Measurements from ENCODE around the gene UBE2C. TPM values are rescaled to one million over a fixed set of nuclear protein-coding genes. Genes with fewer than 3 reads are reported as not detected.
A peak's percentile ranks its signal among the peaks of the same experiment; 100 is the strongest.

The UBE2C gene
- total RNA-seq, 1 donor from 2014 or later: 21.9 TPM

- H3K27me3 Mint-ChIP-seq (ENCODE audit: unreplicated experiment): no peaks in the 10 kb centered on the region
- peak overlapping the region; percentile 68 for H3K27ac Mint-ChIP-seq (ENCODE audit: unreplicated experiment)
- peaks cover 39% of the 10 kb centered on the region for H3K4me1 Mint-ChIP-seq (ENCODE audit: unreplicated experiment)
- no peak for TF ChIP-seq CTCF (IDR thresholded peaks at IDR 0.05)
- H3K9me3 Mint-ChIP-seq (ENCODE audit: unreplicated experiment): no peaks in the 10 kb centered on the region
- peak overlapping the region; percentile 85 for H3K4me3 Mint-ChIP-seq (ENCODE audit: unreplicated experiment)
- peak; percentile 90 for DNase-seq (ENCODE audit: extremely low spot score, unreplicated experiment)
- peaks cover 2% of the 10 kb centered on the region for H3K36me3 Mint-ChIP-seq (ENCODE audit: unreplicated experiment)
Observed at GRCh38 chr20:45833883-45834796, 21.7 kb downstream of the UBE2C start.

- peak overlapping the region; percentile 68 for H3K27ac Mint-ChIP-seq (ENCODE audit: unreplicated experiment)
Observed at GRCh38 chr20:45834797-45835161, 22.3 kb downstream of the UBE2C start.

GRCh38 chr20:45835329-45835765, 22.9 kb downstream of the UBE2C start:
- TF ChIP-seq CTCF (IDR thresholded peaks at IDR 0.05): no peak
- Mint-ChIP-seq H3K27ac (ENCODE audit: unreplicated experiment) (peak overlapping the region; percentile 74), H3K4me1 (ENCODE audit: unreplicated experiment) (peaks cover 38% of the 10 kb centered on the region), H3K36me3 (ENCODE audit: unreplicated experiment) (peaks cover 2% of the 10 kb centered on the region), H3K4me3 (ENCODE audit: unreplicated experiment) (peak overlapping the region; percentile 57), H3K27me3 (ENCODE audit: unreplicated experiment) (no peaks in the 10 kb centered on the region), H3K9me3 (ENCODE audit: unreplicated experiment) (no peaks in the 10 kb centered on the region)
- no peak for DNase-seq (ENCODE audit: extremely low spot score, unreplicated experiment)

More at GRCh38 chr20:45834797-45835161, 22.3 kb downstream of the UBE2C start:
- TF ChIP-seq CTCF (IDR thresholded peaks at IDR 0.05): no peak
- Mint-ChIP-seq H3K4me3 (ENCODE audit: unreplicated experiment) (peak overlapping the region; percentile 85), H3K27me3 (ENCODE audit: unreplicated experiment) (no peaks in the 10 kb centered on the region), H3K9me3 (ENCODE audit: unreplicated experiment) (no peaks in the 10 kb centered on the region), H3K36me3 (ENCODE audit: unreplicated experiment) (peaks cover 2% of the 10 kb centered on the region), H3K4me1 (ENCODE audit: unreplicated experiment) (peaks cover 39% of the 10 kb centered on the region)
- DNase-seq (ENCODE audit: extremely low spot score, unreplicated experiment): no peak

GRCh38 chr20:45835825-45836224, 23.4 kb downstream of the UBE2C start:
- no peaks in the 10 kb centered on the region for H3K9me3 Mint-ChIP-seq (ENCODE audit: unreplicated experiment)
- H3K36me3 Mint-ChIP-seq (ENCODE audit: unreplicated experiment): peaks cover 2% of the 10 kb centered on the region
- peak overlapping the region; percentile 74 for H3K27ac Mint-ChIP-seq (ENCODE audit: unreplicated experiment)
- H3K4me3 Mint-ChIP-seq (ENCODE audit: unreplicated experiment): peak overlapping the region; percentile 57
- TF ChIP-seq CTCF (IDR thresholded peaks at IDR 0.05): no peak
- DNase-seq (ENCODE audit: extremely low spot score, unreplicated experiment): no peak
- H3K4me1 Mint-ChIP-seq (ENCODE audit: unreplicated experiment): peaks cover 37% of the 10 kb centered on the region
- H3K27me3 Mint-ChIP-seq (ENCODE audit: unreplicated experiment): no peaks in the 10 kb centered on the region

GRCh38 chr20:45836841-45837240, 24.4 kb downstream of the UBE2C start:
- no peak for TF ChIP-seq CTCF (IDR thresholded peaks at IDR 0.05)
- Mint-ChIP-seq H3K27ac (ENCODE audit: unreplicated experiment) (peak overlapping the region; percentile 38), H3K36me3 (ENCODE audit: unreplicated experiment) (peaks cover 5% of the 10 kb centered on the region), H3K4me3 (ENCODE audit: unreplicated experiment) (no peak overlapping the region), H3K4me1 (ENCODE audit: unreplicated experiment) (peaks cover 38% of the 10 kb centered on the region), H3K9me3 (ENCODE audit: unreplicated experiment) (no peaks in the 10 kb centered on the region), H3K27me3 (ENCODE audit: unreplicated experiment) (no peaks in the 10 kb centered on the region)
- no peak for DNase-seq (ENCODE audit: extremely low spot score, unreplicated experiment)
